Daoy (cell line): ENCODE data around the gene BRD4. TPM values are rescaled to one million over a fixed set of nuclear protein-coding genes. Genes with fewer than 3 reads are reported as not detected.
A peak's percentile ranks its signal among the peaks of the same experiment; 100 is the strongest.

Source experiments
- DNase-seq: peaks from one replicate; pipeline ENCODE4 v3.0.0-alpha.2; 2015; ENCODE audit warnings: low read depth
- total RNA-seq: library from RNA; depleted of rRNA; stranded (reverse); fragments of >200 nt; shearing (Covaris generic); gene quantifications from 2 replicates; pipeline ENCODE4 v1.2.3, GENCODE V29; 2014

Gene BRD4
- total RNA-seq, 1 experiment from 2014 or later: 11.1 TPM

GRCh38 chr19:15315101-15315500, 17.2 kb downstream of the BRD4 start:
- no peak for DNase-seq

- no peak for DNase-seq
Measured at GRCh38 chr19:15313649-15314279, 18.6 kb downstream of the BRD4 start.

- DNase-seq: no peak
Measured at GRCh38 chr19:15307169-15307568, 25.2 kb downstream of the BRD4 start.

- DNase-seq: no peak
Measured at GRCh38 chr19:15305582-15306334, 26.6 kb downstream of the BRD4 start.

GRCh38 chr19:15304140-15304705, 28.1 kb downstream of the BRD4 start:
- no peak for DNase-seq

GRCh38 chr19:15303105-15303780, 29.1 kb downstream of the BRD4 start:
- no peak for DNase-seq

- no peak for DNase-seq
Measured at GRCh38 chr19:15300533-15301197, 31.7 kb downstream of the BRD4 start.

- DNase-seq: no peak
Measured at GRCh38 chr19:15299568-15300409, 32.5 kb downstream of the BRD4 start.

GRCh38 chr19:15298847-15299567, 33.3 kb downstream of the BRD4 start:
- no peak for DNase-seq

GRCh38 chr19:15297416-15298224, 34.7 kb downstream of the BRD4 start:
- DNase-seq: peak; percentile 30

- DNase-seq: no peak
Measured at GRCh38 chr19:15296841-15297415, 35.4 kb downstream of the BRD4 start.

- DNase-seq: no peak
Measured at GRCh38 chr19:15296353-15296752, 36.0 kb downstream of the BRD4 start.

GRCh38 chr19:15294561-15294990, 37.8 kb downstream of the BRD4 start:
- DNase-seq: no peak

GRCh38 chr19:15293781-15294491, 38.4 kb downstream of the BRD4 start:
- DNase-seq: no peak

GRCh38 chr19:15292847-15293582, 39.3 kb downstream of the BRD4 start:
- DNase-seq: no peak

- no peak for DNase-seq
Measured at GRCh38 chr19:15292140-15292539, 40.2 kb downstream of the BRD4 start.

- no peak for DNase-seq
Measured at GRCh38 chr19:15291548-15292021, 40.8 kb downstream of the BRD4 start.

GRCh38 chr19:15291089-15291488, 41.2 kb downstream of the BRD4 start:
- no peak for DNase-seq
